ENCODE measurements around the gene CCDC12. TPM values are rescaled to one million over a fixed set of nuclear protein-coding genes. Genes with fewer than 3 reads are reported as not detected.
A peak's percentile ranks its signal among the peaks of the same experiment; 100 is the strongest.

Gene CCDC12
- total RNA-seq, 1 donor from 2014 or later = 64.3 TPM

- Mint-ChIP-seq H3K4me1 (ENCODE audit: low read depth) (peaks cover 25% of the 10 kb centered on the region), H3K4me3 (ENCODE audit: low read depth) (no peak overlapping the region), H3K36me3 (ENCODE audit: insufficient read depth) (peaks cover 10% of the 10 kb centered on the region), H3K27ac (no peak overlapping the region), H3K9me3 (ENCODE audit: low read depth) (no peaks in the 10 kb centered on the region), H3K27me3 (no peaks in the 10 kb centered on the region)
- no peak for DNase-seq (ENCODE audit: low spot score, unreplicated experiment)
- TF ChIP-seq CTCF (IDR thresholded peaks at IDR 0.05; ENCODE audit: unreplicated experiment) = no peak
These were observed 10.3 kb upstream of the CCDC12 start for GRCh38 chr3:46986782-46987310.

GRCh38 chr3:46986055-46986730, 9.6 kb upstream of the CCDC12 start:
- Mint-ChIP-seq H3K27me3 (no peaks in the 10 kb centered on the region), H3K4me3 (ENCODE audit: low read depth) (no peak overlapping the region), H3K27ac (peak overlapping the region; percentile 14), H3K4me1 (ENCODE audit: low read depth) (peaks cover 31% of the 10 kb centered on the region), H3K36me3 (ENCODE audit: insufficient read depth) (peaks cover 10% of the 10 kb centered on the region), H3K9me3 (ENCODE audit: low read depth) (no peaks in the 10 kb centered on the region)
- no peak for DNase-seq (ENCODE audit: low spot score, unreplicated experiment)
- TF ChIP-seq CTCF (IDR thresholded peaks at IDR 0.05; ENCODE audit: unreplicated experiment) = no peak

- Mint-ChIP-seq H3K36me3 (ENCODE audit: insufficient read depth) (peaks cover 10% of the 10 kb centered on the region), H3K9me3 (ENCODE audit: low read depth) (no peaks in the 10 kb centered on the region), H3K27me3 (no peaks in the 10 kb centered on the region), H3K4me1 (ENCODE audit: low read depth) (peaks cover 35% of the 10 kb centered on the region), H3K27ac (no peak overlapping the region), H3K4me3 (ENCODE audit: low read depth) (no peak overlapping the region)
- TF ChIP-seq CTCF (IDR thresholded peaks at IDR 0.05; ENCODE audit: unreplicated experiment) = no peak
- DNase-seq (ENCODE audit: low spot score, unreplicated experiment) = no peak
These were observed 9.0 kb upstream of the CCDC12 start for GRCh38 chr3:46985588-46985987.

GRCh38 chr3:46984591-46985459, 8.3 kb upstream of the CCDC12 start:
- no peak for DNase-seq (ENCODE audit: low spot score, unreplicated experiment)
- TF ChIP-seq CTCF (IDR thresholded peaks at IDR 0.05; ENCODE audit: unreplicated experiment) = no peak
- peaks cover 36% of the 10 kb centered on the region for H3K4me1 Mint-ChIP-seq (ENCODE audit: low read depth)
- no peaks in the 10 kb centered on the region for H3K9me3 Mint-ChIP-seq (ENCODE audit: low read depth)
- no peak overlapping the region for H3K27ac Mint-ChIP-seq
- H3K36me3 Mint-ChIP-seq (ENCODE audit: insufficient read depth) = peaks cover 5% of the 10 kb centered on the region
- no peak overlapping the region for H3K4me3 Mint-ChIP-seq (ENCODE audit: low read depth)
- no peaks in the 10 kb centered on the region for H3K27me3 Mint-ChIP-seq

- Mint-ChIP-seq H3K27me3 (no peaks in the 10 kb centered on the region), H3K36me3 (ENCODE audit: insufficient read depth) (peaks cover 1% of the 10 kb centered on the region), H3K4me1 (ENCODE audit: low read depth) (peaks cover 46% of the 10 kb centered on the region), H3K4me3 (ENCODE audit: low read depth) (no peak overlapping the region), H3K9me3 (ENCODE audit: low read depth) (no peaks in the 10 kb centered on the region), H3K27ac (peak overlapping the region; percentile 91)
- TF ChIP-seq CTCF (IDR thresholded peaks at IDR 0.05; ENCODE audit: unreplicated experiment) = no peak
- no peak for DNase-seq (ENCODE audit: low spot score, unreplicated experiment)
These were observed 6.0 kb upstream of the CCDC12 start for GRCh38 chr3:46982546-46982945.

Data from progenitor cell of endocrine pancreas (in vitro differentiated cells).